HG03442 (cell line): ENCODE data around the gene SCYGR1.
"Not testable (repeated sequence)": the region's sequence is repeated elsewhere in the genome, so short reads cannot be mapped to it uniquely, and the experiment has no call there.

Experiments
- ATAC-seq: cut with Tn5 transposase; IDR thresholded peaks from one replicate; pipeline ENCODE4 v1.9.1; 2021; ENCODE audit warnings: mild to moderate bottlenecking, moderate library complexity; ENCODE audit not compliant: unreplicated experiment

Gene SCYGR1

DNA sequence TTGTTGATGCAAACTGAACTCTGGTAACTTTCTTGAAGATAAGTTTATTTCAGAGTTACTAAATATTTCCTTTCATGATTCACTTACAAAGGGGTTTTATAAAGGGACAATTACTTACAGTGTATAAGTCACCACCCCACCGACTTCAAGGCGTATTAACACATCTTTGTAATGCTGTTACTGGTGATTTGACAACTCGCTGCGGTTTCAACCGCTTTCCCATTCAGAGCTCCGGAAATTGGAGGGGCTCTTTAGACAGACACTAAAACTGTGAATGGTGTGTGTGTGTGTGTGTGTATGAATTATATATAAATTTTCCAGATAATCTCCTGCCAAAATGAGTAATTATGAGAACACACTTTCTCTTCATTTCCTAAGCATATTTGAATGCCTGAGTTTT is 13.6 kb downstream of the SCYGR1 start:
- ATAC-seq: no peak

DNA sequence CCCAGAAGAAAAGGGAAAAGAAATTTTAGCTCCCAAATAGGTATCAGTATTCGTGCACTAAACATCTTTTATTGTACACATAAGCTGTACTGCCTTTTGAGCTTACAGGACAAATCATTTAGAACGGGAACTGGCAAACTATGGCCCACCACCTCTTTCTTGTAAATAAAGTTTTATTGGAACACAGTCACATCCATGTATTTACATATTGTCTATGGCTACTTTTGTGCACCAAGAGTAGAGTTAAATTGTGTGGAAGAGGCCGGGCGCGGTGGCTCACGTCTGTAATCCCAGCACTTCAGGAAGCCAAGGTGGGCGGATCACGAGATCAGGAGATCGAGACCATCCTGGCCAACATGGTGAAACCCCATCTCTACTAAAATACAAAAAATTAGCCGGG is 14.4 kb downstream of the SCYGR1 start:
- ATAC-seq: no peak

DNA sequence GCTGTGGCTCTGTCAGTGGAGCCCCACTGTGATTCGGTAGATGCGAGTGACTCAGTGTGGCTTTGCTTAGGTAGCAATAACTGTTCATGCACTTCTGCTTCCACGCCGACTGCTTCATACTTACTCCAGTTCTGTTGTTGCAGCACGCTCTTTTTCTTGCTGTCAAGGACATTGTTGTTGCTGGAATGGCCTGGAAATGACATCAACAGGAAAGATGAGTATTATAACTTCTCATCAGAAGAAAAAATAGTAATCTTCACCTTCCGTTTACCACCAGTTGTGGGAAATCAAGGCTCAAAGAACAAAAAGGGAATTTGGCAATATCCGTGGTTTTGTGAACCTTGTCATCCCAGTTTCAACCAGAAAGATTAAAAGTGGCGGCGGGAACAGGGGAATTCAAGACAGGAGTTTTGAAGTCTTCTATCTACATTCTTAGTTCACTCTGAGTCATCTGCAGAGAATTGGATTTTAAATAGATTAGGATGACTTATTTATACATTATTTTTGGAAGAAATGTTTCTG is 16.9 kb downstream of the SCYGR1 start:
- ATAC-seq: no peak

DNA sequence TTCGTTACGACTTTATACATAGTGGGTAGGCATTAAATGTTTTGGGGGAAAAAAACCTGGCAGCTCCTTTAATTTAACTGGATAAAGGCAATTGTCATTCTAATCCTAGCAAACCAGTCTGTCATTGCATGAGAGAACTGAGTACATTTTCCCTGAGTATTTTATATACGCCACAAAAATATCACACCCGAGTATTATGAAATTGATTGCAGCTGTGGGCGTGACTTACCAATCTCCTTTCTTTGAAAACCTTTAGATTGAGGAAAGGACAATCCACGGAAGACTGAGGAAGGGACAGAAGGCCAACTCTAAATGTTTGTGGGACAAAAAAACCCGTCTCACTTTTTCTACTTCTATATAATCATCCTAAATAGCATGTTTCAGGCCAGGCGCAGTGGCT is 17.7 kb downstream of the SCYGR1 start:
- no peak for ATAC-seq

DNA sequence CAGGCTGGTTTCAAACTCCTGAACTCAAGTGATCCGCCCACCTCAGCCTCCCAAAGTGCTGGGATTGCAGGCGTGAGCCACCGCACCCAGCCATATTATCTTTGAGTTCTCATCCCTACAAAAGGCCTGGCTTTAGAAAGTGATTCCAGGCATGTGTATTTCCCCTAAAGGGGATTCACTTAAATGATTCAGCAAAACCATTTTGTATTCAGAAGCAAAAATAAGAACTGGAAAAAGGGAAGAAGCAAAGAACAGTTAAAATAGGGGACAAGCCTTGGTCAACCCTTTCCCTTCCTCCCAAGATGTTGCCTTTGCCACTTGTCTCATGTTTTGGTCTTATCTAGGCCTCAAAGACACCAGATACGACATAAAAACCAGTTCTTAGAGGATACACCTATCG is 19.2 kb downstream of the SCYGR1 start:
- ATAC-seq: no peak

DNA sequence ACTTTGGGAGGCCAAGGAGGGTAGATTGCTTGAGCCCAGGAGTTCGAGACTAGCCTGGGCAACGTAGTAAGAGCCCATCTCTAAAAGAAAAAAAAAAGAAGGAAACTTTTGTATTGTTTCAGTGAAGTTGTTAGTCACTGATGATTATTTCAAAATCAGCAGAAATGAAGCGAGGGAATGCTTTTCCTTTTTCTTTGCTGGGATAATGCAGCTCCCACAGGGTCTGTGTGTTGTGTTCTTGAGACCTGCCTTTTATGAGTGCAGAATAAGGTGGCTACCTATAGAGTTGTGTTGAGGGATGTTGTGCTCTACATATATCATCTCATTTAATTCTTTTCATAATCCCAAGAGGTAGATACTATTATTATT is 20.3 kb downstream of the SCYGR1 start:
- ATAC-seq: no peak

DNA sequence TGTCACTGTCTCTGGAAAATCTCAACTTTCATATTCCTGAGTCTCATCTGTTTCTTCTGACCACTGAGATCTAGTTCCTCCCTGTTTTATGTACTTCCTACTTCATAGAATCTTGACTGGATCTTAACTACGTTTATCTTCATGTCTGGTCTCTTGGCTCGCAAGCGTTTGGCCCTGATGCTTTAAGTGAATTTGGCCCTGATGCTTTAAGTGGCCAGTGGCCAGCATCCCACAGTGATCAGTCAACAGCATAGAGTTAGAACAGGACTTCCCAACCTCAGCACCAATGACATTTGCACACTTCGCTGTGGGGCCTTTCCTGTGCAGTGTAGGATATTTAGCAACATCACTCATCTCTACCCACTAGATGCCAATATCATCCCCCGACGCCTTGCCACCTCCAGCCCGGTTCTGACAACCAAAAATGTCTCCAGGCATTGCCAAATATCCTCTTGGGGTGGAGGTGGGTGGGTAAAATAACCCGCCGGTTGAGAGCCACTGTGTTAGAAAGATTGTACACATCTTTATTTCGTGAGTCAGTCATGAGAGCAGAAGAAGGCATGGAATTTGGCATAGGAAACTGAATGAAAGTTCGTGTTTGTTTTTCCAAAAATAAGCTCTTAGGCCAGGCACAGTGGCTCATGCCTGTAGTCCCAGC is 20.9 kb downstream of the SCYGR1 start:
- ATAC-seq: no peak

DNA sequence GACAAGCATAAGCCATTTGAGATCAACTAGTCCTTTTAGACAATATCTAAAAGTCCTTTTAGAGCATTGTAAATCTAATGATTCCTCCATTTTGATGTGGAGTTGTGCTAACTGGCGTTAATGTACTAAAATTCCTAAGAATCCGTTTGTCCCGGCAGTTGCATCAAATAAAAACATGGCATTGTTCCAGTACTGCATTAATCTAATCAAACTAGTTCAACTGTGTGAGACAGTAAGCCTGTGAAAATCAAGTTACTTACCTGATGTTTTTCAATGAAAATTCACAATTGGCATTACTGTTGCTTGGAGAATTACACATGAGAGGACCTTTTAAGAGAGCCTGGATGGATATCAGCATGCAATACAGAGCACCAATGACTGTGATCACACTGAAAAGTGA is 21.9 kb downstream of the SCYGR1 start:
- no peak for ATAC-seq

DNA sequence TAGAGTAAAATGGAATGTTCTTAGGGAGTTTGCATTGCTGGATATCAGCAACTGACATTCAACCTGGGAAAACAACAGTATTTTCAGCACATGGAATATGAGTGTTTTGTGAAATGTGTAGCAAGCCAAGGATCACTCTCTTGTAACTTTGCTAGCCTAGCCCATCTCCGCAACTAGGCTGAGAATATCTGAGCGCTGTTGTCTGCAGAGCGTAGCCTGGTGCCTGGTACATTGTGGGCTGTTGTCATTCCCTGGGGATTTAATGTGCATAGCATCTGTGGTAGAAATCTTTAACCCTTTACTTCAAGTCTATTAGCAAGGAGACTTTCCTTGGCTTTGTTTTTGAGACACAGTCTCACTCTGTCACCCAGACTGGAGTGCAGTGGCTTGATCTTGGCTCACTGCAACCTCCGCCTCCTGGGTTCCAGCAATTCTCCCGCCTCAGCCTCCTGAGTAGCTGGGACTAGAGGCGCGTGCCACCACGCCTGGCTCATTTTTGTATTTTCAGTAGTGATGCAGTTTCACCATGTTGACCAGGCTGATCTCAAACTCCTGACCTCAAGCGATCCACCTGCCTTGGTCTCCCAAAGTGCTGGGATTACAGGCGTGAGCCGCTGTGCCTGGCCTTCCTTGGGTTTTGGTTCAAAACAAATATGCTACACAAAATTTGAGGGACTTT is 23.0 kb downstream of the SCYGR1 start:
- not testable (repeated sequence) for ATAC-seq

DNA sequence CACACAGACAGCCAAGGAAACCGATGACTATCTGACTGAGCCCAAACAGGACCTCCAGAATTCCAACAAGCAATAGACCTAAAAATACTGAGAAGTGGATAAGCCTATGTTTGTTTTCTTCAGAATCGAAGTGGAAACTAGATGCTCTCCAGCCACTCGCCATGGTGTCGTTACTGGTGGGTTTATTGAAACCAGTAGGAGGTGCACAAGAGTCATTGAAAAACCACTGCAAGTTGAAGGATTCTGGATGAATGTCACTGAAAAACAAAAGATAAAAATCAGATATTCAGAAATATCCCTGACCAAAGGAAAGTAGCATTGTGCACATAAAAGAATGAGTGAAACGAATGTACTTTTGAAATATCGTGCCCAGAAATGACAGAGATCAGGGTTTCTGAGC is 24.0 kb downstream of the SCYGR1 start:
- ATAC-seq: no peak

DNA sequence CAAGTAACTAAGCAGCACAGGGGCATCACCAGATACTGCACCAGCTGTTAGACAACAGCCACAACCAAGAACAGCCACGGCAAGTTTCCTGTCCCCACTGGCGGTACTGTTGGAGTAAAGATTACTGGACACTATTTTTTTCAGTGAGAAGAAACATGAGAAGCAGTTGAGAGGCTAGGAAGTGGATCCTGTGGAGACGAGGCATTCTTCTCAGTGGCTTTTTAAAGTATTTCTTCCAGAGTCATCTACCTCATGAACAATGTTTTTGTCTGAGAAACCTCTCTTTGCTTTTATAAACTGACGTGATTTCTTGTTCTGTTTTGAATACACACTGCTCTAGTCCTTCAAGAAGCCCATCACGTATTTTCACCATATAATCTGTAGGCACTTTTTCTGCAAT is 27.4 kb downstream of the SCYGR1 start:
- no peak for ATAC-seq

DNA sequence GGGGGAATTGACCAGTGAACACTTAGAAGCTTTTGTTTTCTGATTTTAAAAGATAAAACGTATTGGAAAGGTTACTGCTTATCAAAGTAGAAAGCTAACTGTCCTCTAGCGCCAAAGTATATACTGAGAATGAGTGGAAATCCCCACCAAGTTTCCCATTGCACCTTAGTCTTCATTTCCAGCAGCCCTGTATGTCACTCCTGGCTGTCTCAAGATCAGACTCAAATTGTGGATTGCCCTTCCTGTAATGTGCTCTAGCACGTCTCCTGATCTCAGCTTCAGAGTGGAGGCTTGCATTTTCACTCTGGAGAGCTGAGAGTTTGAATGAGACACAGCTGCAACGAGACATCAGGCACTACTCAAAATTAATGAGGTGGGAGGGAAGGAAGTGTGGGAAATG is 36.1 kb downstream of the SCYGR1 start:
- ATAC-seq: peak; percentile 86

DNA sequence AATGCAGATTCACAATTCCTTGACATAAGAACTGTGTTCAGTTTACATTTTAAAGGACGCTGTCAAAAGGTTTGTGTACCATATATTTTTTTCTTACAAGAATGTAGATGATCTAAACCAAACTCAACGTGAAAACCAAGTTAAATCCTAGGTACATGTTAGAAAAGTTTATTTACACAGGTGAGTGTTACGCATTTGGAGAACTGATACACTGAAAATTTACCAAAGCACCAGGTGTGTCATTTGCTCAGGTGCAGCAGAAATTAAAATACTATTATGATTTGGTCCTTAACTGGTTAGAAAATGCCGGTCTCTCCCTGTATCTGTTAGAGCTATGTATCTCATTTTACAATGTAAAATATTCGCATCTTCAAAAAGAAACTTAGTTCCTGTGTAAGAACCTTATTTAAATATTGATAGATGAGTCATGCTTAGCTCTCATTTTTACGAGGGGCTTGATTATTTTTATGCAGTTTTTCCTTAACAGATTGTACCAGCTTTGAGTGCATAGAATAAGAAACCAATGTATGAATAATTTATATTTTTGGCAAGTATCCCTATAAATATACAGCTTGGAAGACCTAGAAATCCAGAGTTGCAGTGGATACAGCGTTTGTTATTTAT is 37.6 kb downstream of the SCYGR1 start:
- ATAC-seq: no peak

DNA sequence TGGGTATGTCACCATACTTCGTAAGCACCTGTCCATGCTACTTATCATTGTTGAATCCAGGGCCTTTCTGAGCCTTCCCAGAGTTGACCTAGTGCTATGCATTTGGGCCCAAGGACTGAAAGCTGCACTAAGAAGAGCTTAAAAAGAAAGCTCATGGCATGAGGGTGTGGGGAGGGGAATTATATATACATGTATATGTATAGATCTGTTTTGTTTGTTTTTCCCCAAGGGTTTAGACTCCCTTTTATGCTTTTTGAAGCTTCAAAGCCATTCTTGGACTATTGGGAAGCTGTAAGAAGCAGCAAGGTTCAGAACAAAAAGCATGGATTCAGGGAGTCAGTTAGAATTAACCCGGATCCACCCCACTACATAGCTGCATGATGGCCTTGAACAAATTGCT is 39.4 kb downstream of the SCYGR1 start:
- no peak for ATAC-seq

DNA sequence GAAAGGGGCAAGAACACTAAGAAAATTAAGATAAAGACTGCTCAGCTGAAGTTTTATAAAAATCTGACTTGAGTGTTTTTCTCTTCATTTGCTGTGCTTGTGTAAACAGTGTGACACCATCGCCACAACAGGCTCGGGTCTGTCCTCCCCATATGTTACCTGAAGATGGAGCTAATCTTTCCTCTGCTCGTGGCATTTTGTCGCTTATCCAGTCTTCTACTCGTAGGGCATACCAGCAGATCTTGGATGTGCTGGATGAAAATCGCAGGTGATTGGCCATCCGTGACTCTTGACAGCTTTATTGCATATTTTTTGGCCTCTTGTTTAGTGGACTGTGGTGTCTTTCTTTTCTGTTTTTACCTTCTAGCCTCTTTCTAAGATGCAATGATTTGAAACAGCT is 40.6 kb downstream of the SCYGR1 start:
- no peak for ATAC-seq

DNA sequence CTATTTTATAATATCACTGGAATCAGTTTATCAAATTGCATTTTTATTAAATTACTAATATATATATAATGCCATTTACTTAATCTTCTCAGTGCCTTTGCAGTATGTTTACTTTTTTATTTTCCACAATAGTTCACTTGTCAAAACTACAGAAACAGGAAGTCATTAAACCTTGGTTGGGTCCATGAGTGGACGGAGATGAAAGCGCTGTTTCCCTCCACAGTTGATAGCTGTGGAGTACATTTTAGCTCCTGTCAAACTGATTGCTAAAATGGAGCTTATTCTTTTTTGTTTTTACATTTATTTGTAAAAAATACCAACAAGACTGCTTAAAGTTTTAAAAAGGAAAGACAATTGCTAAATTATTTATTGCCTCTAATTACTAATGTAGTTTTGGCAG is 43.5 kb downstream of the SCYGR1 start:
- no peak for ATAC-seq

DNA sequence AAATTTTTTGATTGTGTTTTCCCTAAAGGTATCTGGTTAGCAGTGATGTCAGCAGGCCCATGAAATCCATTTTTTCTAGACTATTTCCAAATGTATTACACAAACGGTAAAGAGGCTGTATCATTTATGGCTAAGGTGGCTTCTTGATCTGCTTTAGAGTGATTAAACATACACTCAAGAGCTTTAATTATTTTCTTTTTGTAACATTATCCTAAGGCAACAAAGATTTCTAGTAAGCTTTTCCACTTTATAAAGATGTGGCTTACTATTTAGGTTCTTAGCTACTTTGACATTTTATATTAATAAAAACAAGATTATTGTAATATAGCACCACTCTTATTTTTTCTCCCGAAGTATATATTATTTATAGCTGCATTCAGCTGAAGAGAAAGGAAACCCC is 46.2 kb downstream of the SCYGR1 start:
- ATAC-seq: no peak

DNA sequence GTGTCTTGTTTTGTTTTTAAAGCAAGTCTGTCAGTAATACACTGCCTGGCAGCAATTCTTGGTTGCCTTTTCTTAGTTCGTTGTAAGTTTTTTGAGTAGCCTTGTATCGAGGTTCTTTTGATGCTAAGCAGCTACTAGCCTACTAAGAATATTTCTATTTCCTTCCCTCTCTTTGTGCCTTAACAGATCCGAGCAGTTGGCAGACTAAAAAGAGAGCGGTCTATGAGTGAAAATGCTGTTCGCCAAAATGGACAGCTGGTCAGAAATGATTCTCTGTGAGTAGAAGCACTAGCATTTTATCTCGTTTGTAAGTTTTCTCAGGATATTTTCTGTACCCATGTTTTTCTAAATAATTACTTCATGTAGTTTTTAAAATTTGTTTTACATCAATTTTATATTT is 47.6 kb downstream of the SCYGR1 start:
- ATAC-seq: no peak

DNA sequence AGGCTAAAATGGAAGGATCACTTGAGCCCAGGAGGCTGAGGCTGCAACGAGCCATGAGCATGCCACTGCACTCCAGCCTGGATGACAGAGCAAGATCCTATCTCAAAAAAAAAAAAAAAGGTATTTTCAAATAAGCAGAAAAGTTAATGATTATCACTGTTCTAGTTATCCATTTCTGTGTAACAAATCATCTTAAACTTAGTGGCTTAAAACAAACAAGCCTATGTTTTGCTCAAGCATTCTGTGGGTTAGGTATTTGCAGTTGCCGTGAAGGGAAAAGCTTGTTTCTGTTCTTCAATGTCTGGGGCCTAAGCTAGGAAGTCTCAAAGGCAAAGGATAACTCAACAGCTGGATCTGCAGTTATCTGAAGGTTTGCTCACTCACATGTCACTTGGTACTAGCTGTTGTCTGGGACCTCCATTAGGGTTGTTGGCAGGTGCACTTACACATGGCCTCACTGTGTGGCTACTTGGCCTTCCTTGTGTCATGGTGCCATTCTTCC is 48.6 kb downstream of the SCYGR1 start:
- no peak for ATAC-seq
